MCF 10A (cell line): ENCODE results near the gene ARHGAP22. TPM values are rescaled to one million over a fixed set of nuclear protein-coding genes. Genes with fewer than 3 reads are reported as not detected.

Experiments used
- BruUV-seq: library from RNA; stranded (reverse); fragments of 400-500 nt; replicated peaks from 2 replicates; lab custom pipeline; 2021; lab: Mats Ljungman, UMichigan
- CTCF ChIA-PET: fragments of 300-600 bp; sonication (Branson Sonifier 250); formaldehyde crosslinking; extraction: SDS; loops from one replicate; lab custom pipeline; 2021; ENCODE audit warnings: antibody characterized with exemption, inconsistent platforms; lab: Yijun Ruan, JAX
- POLR2A ChIA-PET: fragments of 300-600, 350-650 bp; sonication (Branson Sonifier 250); formaldehyde crosslinking; extraction: SDS; loops from one replicate; lab custom pipeline; 2020; ENCODE audit warnings: antibody characterized with exemption, inconsistent platforms; lab: Yijun Ruan, JAX
- DNase-seq: peaks from one replicate; pipeline ENCODE4 v3.0.0-alpha.2; 2018; ENCODE audit not compliant: unreplicated experiment
- H3K27ac Mint-ChIP-seq: one replicate; pipeline ENCODE4 v1.8.0; 2022; ENCODE audit warnings: mild to moderate bottlenecking, low read depth, mixed read lengths; ENCODE audit not compliant: unreplicated experiment
- H3K27me3 Mint-ChIP-seq: one replicate; pipeline ENCODE4 v1.8.0; 2022; ENCODE audit warnings: mixed read lengths; ENCODE audit not compliant: insufficient read depth, unreplicated experiment
- H3K36me3 Mint-ChIP-seq: one replicate; pipeline ENCODE4 v1.8.0; 2022; ENCODE audit warnings: mild to moderate bottlenecking, moderate library complexity, mixed read lengths; ENCODE audit not compliant: insufficient read depth, unreplicated experiment
- H3K4me1 Mint-ChIP-seq: one replicate; pipeline ENCODE4 v1.8.0; 2022; ENCODE audit warnings: mixed read lengths; ENCODE audit not compliant: insufficient read depth, unreplicated experiment
- H3K4me3 Mint-ChIP-seq: one replicate; pipeline ENCODE4 v1.8.0; 2022; ENCODE audit warnings: mild to moderate bottlenecking, moderate library complexity, mixed read lengths; ENCODE audit not compliant: unreplicated experiment
- H3K9me3 Mint-ChIP-seq: one replicate; pipeline ENCODE4 v1.8.0; 2022; ENCODE audit warnings: mixed read lengths; ENCODE audit not compliant: unreplicated experiment
- intact Hi-C: fragments of 100-400 bp; cut with micrococcal nuclease; formaldehyde crosslinking; loops from 2 replicates; pipeline ENCODE4 v1.14.1; 2022
- total RNA-seq: library from RNA; stranded (reverse); gene quantifications from 2 replicates; pipeline ENCODE4 v1.2.3, GENCODE V29; 2022
- TF ChIP-seq, protein P1 (sequence below): fragments of 200-600 bp; IDR thresholded peaks from one replicate; pipeline ENCODE4 v1.8.0; 2022; ENCODE audit warnings: antibody characterized with exemption, mild to moderate bottlenecking; ENCODE audit not compliant: unreplicated experiment

The ARHGAP22 gene
- total RNA-seq, 1 experiment from 2014 or later: 6.3 TPM

- BruUV-seq: no TSS peak
These were observed 86.7 kb downstream of the ARHGAP22 start for GRCh38 chr10:48517911-48518811.

DNA sequence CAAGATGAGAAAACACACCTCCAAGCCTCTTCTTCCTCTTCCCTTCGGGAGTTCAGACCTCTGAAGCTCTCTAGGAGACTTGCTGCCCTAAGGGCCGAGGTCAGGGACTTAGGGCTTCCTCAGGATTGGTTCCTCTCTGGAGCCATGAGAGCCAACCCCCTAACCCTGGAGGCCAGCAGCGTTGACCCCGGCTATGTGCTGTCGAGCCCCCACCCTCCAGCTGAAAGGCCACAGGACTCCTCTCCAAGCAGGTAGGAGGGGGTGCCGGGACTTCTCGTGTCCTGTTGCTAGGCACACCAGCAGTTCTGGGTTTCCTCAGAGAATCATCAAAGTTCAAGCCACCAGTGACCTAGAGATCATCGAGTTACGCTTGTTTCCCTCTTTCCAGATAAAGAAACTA lies 87.4 kb downstream of the ARHGAP22 start:
- no peak overlapping the region for H3K27ac Mint-ChIP-seq
- CTCF ChIA-PET: no interaction called here
- peaks cover 21% of the 10 kb centered on the region for H3K9me3 Mint-ChIP-seq
- no peaks in the 10 kb centered on the region for H3K4me1 Mint-ChIP-seq
- H3K4me3 Mint-ChIP-seq: no peak overlapping the region
- intact Hi-C loops: no loop called here
- H3K36me3 Mint-ChIP-seq: no peaks in the 10 kb centered on the region
- DNase-seq: no peak
- POLR2A ChIA-PET: no interaction called here
- TF ChIP-seq, protein P1, sequence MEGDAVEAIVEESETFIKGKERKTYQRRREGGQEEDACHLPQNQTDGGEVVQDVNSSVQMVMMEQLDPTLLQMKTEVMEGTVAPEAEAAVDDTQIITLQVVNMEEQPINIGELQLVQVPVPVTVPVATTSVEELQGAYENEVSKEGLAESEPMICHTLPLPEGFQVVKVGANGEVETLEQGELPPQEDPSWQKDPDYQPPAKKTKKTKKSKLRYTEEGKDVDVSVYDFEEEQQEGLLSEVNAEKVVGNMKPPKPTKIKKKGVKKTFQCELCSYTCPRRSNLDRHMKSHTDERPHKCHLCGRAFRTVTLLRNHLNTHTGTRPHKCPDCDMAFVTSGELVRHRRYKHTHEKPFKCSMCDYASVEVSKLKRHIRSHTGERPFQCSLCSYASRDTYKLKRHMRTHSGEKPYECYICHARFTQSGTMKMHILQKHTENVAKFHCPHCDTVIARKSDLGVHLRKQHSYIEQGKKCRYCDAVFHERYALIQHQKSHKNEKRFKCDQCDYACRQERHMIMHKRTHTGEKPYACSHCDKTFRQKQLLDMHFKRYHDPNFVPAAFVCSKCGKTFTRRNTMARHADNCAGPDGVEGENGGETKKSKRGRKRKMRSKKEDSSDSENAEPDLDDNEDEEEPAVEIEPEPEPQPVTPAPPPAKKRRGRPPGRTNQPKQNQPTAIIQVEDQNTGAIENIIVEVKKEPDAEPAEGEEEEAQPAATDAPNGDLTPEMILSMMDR: no peak
- H3K27me3 Mint-ChIP-seq: no peaks in the 10 kb centered on the region
- BruUV-seq: no TSS peak

More at GRCh38 chr10:48517911-48518811, 86.7 kb downstream of the ARHGAP22 start:
- TF ChIP-seq, protein P1: no peak
- Mint-ChIP-seq H3K4me3 (no peak overlapping the region), H3K4me1 (no peaks in the 10 kb centered on the region), H3K27me3 (no peaks in the 10 kb centered on the region), H3K9me3 (peaks cover 20% of the 10 kb centered on the region), H3K36me3 (no peaks in the 10 kb centered on the region), H3K27ac (no peak overlapping the region)
- ChIA-PET CTCF (no interaction called here), POLR2A (no interaction called here)
- intact Hi-C loops: no loop called here
- no peak for DNase-seq

- CTCF ChIA-PET: no interaction called here
- intact Hi-C loops: no loop called here
- BruUV-seq: no TSS peak
- H3K4me1 Mint-ChIP-seq: no peaks in the 10 kb centered on the region
- peaks cover 21% of the 10 kb centered on the region for H3K9me3 Mint-ChIP-seq
- TF ChIP-seq, protein P1: no peak
- no peaks in the 10 kb centered on the region for H3K27me3 Mint-ChIP-seq
- no peak for DNase-seq
- H3K36me3 Mint-ChIP-seq: no peaks in the 10 kb centered on the region
- no peak overlapping the region for H3K27ac Mint-ChIP-seq
- H3K4me3 Mint-ChIP-seq: no peak overlapping the region
- POLR2A ChIA-PET: no interaction called here
These were observed 88.0 kb downstream of the ARHGAP22 start for GRCh38 chr10:48516911-48517310.

DNA sequence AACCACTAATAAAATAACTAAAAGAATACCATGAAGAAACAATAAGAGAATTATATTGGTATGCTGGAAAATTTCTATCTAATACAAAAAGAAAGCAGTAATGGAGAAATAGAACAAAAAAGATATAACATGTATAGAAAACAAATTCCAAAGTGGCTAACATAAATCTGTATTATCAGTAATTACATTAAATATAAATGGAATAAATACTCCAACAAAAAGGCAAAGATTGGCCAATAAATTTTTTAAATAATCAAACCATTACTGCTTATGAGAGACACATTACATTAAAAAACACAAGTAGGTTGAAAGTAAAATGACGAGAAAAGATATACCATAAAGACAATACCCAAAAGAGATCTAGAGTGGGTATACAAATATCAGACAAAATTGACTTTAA lies 90.0 kb downstream of the ARHGAP22 start:
- peaks cover 21% of the 10 kb centered on the region for H3K9me3 Mint-ChIP-seq
- H3K27ac Mint-ChIP-seq: no peak overlapping the region
- intact Hi-C loops: no loop called here
- no peaks in the 10 kb centered on the region for H3K27me3 Mint-ChIP-seq
- ChIA-PET POLR2A (no interaction called here), CTCF (no interaction called here)
- DNase-seq: no peak
- H3K36me3 Mint-ChIP-seq: peaks cover 6% of the 10 kb centered on the region
- no peak overlapping the region for H3K4me3 Mint-ChIP-seq
- H3K4me1 Mint-ChIP-seq: no peaks in the 10 kb centered on the region
- BruUV-seq: no TSS peak
- TF ChIP-seq, protein P1: no peak
